ENCODE measurements around the gene LCN9. TPM values are rescaled to one million over a fixed set of nuclear protein-coding genes. Genes with fewer than 3 reads are reported as not detected.

LCN9 gene
- total RNA-seq, 1 experiment from 2014 or later = 0.52 TPM

GRCh38 chr9:135674977-135675376, 11.9 kb downstream of the LCN9 start:
- H3K27me3 ChIP-seq (ENCODE audit: insufficient read depth, low read length) = no peaks in the 10 kb centered on the region
- WGBS (ENCODE audit: extremely low coverage, insufficient read length, low lambda C conversion rate) = no CpG with 5 or more reads among the region's 10 CpGs
- H2BK20ac ChIP-seq (ENCODE audit: low read depth, low read length, poor library complexity, severe bottlenecking) = no peak overlapping the region
- H3K56ac ChIP-seq (ENCODE audit: insufficient read length, low read depth, low read length) = no peak overlapping the region
- no peak overlapping the region for H4K5ac ChIP-seq (ENCODE audit: insufficient read length, low read depth, low read length)
- Mint-ChIP-seq H3K4me3 (no peak overlapping the region), H3K36me3 (ENCODE audit: insufficient read depth in 1 of 3, low read depth in 3 of 3) (no peaks in the 10 kb centered on the region; a peak in 1 of 7 replicates), H3K4me1 (peaks cover 1 to 14% of the 10 kb centered on the region in 2 experiments), H3K27ac (peak overlapping the region in 2 of 3 experiments; percentile 61 to 83; a peak in 3 of 7 replicates), H3K9me3 (peaks cover 0 to under 1% of the 10 kb centered on the region in 2 experiments; a peak in 2 of 5 replicates), H3K27me3 (ENCODE audit: low read depth) (no peaks in the 10 kb centered on the region)
- DNase-seq = no peak
- no peak overlapping the region for H3K9ac ChIP-seq (ENCODE audit: extremely low read depth, insufficient read length, low read length)
- no peak overlapping the region for H4K8ac ChIP-seq (replicated peaks; ENCODE audit: insufficient read length, low read depth, low read length)
- no peak overlapping the region for H3K18ac ChIP-seq (ENCODE audit: insufficient read length, low read depth, low read length)
- TF ChIP-seq CTCF (conservative IDR thresholded peaks at IDR 0.05) = no peak
- no peaks in the 10 kb centered on the region for H3K9me3 ChIP-seq (ENCODE audit: control insufficient read depth, low read depth, low read length)
- H4K20me1 ChIP-seq (ENCODE audit: control insufficient read depth, insufficient read depth, insufficient read length) = no peaks in the 10 kb centered on the region
- no peak overlapping the region for H2AK5ac ChIP-seq (ENCODE audit: insufficient read length, low read length)
- no peak overlapping the region for H2AFZ ChIP-seq (ENCODE audit: low read length)
- no peak overlapping the region for H3K23ac ChIP-seq (ENCODE audit: insufficient read length, low read depth, low read length)
- H2BK120ac ChIP-seq (ENCODE audit: low read depth, low read length, poor library complexity, severe bottlenecking) = no peak overlapping the region
- H3K4ac ChIP-seq (ENCODE audit: low read depth, low read length) = no peak overlapping the region
- no peak overlapping the region for H4K91ac ChIP-seq (ENCODE audit: insufficient read length, low read depth, low read length)
- H3K23me2 ChIP-seq (ENCODE audit: insufficient read length, low read depth, low read length, poor library complexity, severe bottlenecking) = no peaks in the 10 kb centered on the region
- H3T11ph ChIP-seq (ENCODE audit: low read length) = no peak overlapping the region
- no peak overlapping the region for H2BK12ac ChIP-seq (ENCODE audit: insufficient read length, low read depth, low read length)
- H3K79me2 ChIP-seq (ENCODE audit: insufficient read depth, low read length) = no peaks in the 10 kb centered on the region
- no peak overlapping the region for H3K27ac ChIP-seq (ENCODE audit: insufficient read length, low read depth, low read length)
- H3K4me2 ChIP-seq (ENCODE audit: insufficient read depth, insufficient read length, low read length) = no peak overlapping the region
- H3K14ac ChIP-seq (ENCODE audit: insufficient read depth, low read length) = 0 out of 2 replicates have a peak overlapping the region, but pooled peaks have one; percentile 29
- no peak overlapping the region for H2BK5ac ChIP-seq (ENCODE audit: insufficient read length, low read length)
- H3K79me1 ChIP-seq (ENCODE audit: insufficient read depth, low read depth, low read length, poor library complexity, severe bottlenecking) = no peaks in the 10 kb centered on the region
- H3K4me1 ChIP-seq (ENCODE audit: insufficient read depth, low read length) = no peaks in the 10 kb centered on the region
- H2BK15ac ChIP-seq (ENCODE audit: low read depth, low read length) = no peak overlapping the region
